ENCODE data around the gene ASTE1. TPM values are rescaled to one million over a fixed set of nuclear protein-coding genes. Genes with fewer than 3 reads are reported as not detected.

The ASTE1 gene
- total and polyA plus RNA-seq, 2 of the 8 experiments (the other 6 are each of a cell fraction or from before 2014, with no cell fraction given): 6.4 TPM; not detected in 1

DNA sequence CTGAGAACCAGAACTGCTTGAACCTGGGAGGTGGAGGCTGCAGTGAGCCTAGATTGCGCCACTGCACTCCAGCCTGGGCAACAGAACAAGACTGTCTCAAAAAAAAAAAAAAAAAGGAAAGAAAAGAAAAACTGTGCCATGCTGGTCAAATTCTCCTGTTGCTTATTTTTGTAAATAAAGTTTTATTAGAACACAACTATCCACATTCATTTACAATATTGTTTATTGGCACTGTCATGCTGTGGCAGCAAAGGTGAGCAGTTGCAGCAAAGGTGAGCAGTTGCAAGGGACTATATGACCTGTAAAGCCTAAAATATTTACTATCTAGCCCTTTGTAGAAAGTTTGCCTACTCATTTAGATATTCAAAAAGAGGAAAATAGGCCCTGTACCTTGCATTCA is 18.3 kb downstream of the ASTE1 start (continued):
- TF ChIP-seq GABPA (IDR thresholded peaks at IDR 0.05; ENCODE audit: borderline replicate concordance, insufficient read depth, low read length) (no peak), SIX5 (IDR thresholded peaks at IDR 0.05; ENCODE audit: low read depth, low read length) (no peak)
- TF ChIP-seq, protein P1, sequence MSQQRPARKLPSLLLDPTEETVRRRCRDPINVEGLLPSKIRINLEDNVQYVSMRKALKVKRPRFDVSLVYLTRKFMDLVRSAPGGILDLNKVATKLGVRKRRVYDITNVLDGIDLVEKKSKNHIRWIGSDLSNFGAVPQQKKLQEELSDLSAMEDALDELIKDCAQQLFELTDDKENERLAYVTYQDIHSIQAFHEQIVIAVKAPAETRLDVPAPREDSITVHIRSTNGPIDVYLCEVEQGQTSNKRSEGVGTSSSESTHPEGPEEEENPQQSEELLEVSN (IDR thresholded peaks at IDR 0.05): no peak
